AML-193 (cell line): ENCODE data around the gene HLA-G.
A peak's percentile ranks its signal among the peaks of the same experiment; 100 is the strongest.

Source experiments
- DNase-seq, 2 experiments: peaks; one replicate each; lab custom pipeline; 2025; lab: John Stamatoyannopoulos, UW

HLA-G gene

DNA sequence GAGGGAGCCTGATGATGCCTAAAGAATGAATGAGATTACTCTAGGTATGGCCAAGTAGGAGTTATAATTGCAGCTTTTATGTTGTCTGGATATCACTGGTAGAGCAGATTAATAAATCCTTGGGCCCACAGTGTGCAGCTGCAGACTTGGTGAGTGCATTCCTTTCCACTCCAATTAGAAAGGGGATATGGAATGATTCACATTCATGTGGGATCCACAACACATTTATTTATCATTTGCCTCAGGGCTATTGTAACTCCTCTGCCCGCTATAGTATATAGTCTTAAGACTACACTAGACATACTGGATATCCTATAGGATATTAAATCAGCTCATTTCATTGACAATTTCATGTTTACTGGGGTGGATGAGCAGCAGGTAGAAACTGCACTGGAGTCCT is 11.6 kb upstream of the HLA-G start:
- no peak for DNase-seq

DNA sequence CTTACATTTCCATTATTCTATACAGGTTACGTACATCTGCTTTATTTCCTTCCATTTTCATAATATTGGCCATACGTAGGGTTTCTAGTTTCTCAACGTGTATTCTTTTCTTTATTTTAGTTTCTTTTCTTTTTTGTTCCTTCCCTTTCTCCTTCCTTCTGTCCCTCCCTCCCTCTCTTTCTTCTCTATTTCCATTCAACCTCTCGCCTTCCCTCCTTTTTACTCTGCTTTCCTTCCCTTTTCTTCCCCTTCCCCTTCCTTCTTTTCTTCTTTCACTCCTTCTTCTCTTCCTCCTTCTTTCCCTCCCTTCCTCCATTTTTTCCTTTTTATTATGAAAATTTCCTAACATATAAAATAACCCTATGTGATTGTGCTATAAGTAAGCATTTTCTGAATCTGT is 8.7 kb upstream of the HLA-G start:
- no peak for DNase-seq

DNA sequence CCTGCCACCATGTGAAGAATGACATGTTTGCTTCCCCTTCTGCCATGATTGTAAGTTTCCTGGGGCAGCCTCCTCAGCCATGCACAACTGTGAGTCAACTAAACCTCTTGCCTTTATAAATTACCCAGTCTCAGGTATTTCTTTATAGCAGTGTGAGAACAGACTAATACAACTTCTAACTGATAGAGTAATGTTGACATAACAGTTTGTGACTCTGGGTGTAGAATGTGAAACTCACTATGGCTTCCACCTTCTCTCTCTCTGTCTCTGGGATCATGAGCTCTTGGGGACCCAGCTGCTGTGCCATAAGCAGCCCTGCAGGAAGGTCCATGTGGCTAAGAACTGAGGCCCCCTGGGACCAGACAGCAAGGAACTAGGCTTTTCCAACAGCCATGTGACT is 3.5 kb upstream of the HLA-G start:
- no peak for DNase-seq

DNA sequence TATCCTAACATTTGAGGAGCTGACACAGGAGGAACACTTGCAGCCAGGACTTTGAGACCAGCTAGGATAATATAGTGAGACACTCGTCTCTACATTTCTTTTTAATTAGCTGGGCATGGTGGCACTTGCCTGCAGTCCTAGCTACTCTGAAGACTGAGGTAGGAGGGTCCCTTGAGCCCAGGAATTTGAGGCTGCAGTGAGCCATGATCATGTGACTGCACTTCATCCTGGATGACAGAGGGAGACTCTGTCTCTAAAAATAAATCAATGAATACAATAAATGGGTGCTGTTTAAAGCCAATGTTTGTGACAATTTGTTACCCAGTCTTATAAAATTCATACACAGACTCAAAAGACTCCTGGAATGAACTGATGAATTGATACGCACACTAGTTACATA is 1.8 kb upstream of the HLA-G start:
- DNase-seq: no peak

DNA sequence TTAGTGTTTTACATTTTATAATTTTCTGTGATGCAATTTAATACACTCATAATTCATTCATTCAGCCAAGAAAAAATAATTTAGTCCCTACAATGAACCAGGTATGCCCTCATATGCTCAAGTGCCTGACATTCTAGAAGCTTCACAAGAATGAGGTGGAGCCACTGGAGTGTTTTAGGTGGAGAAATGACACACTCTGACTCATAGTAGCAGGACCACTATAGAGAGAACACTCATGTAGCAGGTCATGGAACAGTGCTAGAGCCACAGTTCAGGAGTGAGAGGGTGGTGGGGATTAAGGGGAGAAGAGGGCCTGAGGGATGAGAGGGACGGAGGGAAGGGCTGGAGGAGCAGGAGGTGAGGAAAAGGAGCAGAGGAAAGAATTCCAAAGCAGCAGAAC is 1.4 kb upstream of the HLA-G start:
- no peak for DNase-seq

DNA sequence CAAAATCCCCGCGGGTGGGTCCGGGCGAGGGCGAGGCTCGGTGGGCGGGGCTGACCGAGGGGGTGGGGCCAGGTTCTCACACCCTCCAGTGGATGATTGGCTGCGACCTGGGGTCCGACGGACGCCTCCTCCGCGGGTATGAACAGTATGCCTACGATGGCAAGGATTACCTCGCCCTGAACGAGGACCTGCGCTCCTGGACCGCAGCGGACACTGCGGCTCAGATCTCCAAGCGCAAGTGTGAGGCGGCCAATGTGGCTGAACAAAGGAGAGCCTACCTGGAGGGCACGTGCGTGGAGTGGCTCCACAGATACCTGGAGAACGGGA is 809 bp downstream of the HLA-G start:
- no peak for DNase-seq

DNA sequence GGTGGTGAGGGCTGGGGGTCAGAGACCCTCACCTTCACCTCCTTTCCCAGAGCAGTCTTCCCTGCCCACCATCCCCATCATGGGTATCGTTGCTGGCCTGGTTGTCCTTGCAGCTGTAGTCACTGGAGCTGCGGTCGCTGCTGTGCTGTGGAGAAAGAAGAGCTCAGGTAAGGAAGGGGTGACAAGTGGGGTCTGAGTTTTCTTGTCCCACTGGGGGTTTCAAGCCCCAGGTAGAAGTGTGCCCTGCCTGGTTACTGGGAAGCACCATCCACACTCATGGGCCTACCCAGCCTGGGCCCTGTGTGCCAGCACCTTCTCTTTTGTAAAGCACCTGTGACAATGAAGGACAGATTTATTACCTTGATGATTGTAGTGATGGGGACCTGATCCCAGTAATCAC is 2.1 kb downstream of the HLA-G start:
- DNase-seq: no peak

DNA sequence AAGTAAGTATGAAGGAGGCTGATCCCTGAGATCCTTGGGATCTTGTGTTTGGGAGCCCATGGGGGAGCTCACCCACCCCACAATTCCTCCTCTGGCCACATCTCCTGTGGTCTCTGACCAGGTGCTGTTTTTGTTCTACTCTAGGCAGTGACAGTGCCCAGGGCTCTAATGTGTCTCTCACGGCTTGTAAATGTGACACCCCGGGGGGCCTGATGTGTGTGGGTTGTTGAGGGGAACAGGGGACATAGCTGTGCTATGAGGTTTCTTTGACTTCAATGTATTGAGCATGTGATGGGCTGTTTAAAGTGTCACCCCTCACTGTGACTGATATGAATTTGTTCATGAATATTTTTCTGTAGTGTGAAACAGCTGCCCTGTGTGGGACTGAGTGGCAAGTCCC is 2.8 kb downstream of the HLA-G start:
- DNase-seq: no peak

DNA sequence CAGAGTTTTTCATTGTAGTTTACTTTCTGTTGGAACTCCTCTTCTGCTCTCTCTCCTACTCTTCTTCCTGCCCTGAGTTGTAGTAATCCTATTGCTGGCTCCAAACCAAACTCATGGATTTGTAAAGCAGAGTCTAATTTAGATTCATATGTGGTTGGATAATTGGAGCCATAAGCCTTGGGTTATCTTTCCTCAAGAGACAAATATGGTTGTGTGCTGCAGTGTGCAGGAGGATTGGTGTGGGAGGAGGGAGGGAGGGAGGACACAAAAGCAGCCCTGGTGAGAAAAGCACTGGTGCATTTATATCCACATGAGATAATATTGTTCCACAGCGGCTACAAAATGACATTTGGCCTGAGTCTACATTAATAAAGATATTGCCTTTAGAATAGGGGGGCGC is 4.2 kb downstream of the HLA-G start:
- DNase-seq: no peak

DNA sequence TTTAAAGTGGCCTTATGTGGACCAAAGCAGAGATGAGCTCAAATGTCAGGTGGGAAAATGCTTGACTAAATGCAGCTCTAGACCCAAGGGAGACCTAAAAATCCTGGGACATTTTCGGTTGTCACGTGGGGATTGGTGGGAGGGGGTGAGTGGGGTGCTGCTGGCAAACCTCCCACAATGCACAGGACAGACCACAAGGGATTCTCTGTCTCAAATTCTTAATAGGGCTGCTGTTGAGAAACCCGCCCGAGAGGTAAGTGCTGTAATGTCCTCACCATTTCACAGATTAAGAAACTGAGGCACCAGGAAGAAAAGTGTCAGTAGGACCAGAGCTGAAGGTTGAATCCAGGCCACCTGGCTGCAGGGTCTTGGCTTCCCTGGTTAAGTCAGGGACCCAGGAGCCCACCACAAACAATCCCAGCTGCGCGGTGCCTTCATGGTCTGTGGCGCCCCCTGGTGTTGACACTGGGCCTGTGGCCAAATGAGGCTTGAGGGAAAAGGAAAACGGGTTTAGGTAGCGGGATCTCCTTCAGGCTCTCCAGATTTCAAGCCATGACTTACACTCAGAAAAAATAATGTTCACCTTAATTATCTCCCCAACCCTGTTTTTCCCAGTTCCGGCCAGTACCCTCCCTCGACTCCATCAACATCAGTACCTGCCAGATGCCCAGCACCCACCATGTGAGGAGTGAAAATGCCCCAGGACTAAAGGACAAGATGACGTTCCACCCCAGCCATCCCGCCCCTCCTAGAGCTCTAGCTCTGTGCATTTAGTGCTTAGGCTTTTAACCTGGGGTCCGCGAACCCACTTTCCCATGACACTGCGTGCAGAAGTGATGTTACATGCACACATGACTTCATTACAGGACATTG is 7.2 kb downstream of the HLA-G start:
- DNase-seq: peak; percentile 20 to 31

DNA sequence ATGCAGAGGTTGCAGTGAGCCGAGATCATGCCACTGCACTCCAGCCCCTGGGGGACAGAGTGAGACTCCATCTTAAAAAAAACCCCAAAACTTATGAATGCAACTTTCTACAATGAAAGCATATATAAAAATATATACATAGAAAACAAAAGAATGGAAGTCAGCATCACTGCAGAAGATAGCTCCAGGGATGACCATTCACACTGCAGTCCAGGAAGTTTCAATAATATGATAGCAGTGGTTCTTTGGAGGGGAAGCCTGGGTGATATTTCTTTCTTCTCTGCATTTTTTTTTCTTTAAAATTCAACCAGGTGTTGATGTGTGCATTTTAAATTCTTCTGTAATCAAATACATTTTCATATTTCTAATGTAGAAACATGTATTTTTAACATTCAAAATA is 12.3 kb downstream of the HLA-G start:
- DNase-seq: no peak

DNA sequence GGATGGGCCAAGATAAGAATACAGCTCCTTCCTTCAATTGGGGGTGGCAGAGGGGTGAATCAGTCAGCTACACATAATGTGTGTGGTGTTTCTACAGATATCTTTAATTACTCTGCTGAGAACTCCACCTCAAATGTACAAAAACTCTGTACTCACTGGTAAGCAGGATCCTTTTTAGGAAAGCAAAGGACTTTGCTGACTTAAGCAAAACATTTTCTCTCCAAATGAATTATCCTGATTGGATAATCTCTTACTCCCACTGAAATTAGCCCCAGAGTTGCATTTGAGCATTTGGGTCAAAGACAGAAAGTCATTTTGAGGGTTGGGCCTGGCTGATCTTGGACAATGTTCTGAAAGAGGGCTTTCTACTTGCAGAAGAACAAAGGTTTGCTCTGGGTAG is 13.4 kb downstream of the HLA-G start:
- DNase-seq: no peak

DNA sequence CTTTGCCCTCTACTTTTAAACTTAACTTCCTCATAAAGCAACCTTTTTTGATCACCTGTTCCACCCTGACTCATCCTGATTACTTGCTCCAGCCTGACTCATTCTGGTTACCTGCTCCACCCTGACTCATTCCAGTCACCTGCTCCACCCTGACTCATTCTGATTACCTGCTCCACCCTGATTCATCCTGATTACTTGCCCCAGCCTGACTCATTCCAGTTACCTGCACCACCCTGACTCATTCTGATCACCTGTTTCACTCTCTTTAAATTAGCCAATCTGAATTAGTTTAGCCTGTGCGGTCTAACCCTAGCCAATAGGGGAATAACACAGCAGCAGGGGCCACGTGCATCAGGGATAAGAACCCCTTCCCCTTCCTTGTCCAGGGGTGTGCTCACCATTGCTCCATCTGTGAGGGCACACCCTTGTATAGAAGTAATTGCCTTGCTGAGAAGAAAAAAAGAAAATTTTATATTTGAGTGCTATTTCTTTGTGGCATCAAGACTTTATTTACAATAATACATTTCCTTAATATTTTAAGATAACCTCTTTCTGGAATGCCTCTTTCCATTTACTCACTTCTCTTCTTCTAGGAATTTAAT is 17.9 kb downstream of the HLA-G start:
- DNase-seq: no peak

DNA sequence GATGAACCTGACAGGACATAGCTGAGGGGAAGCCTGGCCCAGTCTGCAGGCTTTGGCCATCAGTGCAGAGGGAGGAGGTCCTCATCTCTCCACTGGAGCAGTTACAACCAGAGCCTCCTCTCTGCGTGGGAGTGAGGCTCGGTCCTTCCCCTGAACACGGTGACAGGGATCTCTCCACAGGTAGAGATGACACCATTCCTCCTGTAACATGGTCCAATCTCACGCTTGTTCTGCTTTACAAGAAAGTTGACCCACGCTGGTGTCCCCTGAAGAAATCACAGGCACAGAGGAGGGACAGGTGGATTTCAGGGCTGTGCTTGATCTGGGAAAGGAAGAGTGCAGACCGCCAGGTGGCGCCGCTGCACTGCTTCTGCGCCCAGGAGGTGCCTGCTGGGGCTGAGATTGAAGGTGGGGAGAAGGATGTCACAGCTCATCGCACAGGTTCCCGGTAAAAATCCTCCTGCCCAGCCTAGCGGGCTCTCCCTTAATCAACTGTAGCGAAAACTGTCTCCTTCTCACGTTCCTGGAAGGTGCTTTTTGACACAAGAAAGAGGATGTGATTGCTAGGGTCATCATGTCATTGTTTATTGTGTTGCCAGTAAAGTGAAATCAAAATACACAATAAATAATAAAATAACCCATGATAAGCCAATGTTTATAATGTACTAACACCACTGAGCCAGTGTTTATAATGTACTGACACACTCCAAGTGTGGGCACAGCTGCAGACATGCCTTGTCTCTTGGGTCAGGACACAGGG is 20.4 kb downstream of the HLA-G start:
- peak; percentile 60 to 62 for DNase-seq

DNA sequence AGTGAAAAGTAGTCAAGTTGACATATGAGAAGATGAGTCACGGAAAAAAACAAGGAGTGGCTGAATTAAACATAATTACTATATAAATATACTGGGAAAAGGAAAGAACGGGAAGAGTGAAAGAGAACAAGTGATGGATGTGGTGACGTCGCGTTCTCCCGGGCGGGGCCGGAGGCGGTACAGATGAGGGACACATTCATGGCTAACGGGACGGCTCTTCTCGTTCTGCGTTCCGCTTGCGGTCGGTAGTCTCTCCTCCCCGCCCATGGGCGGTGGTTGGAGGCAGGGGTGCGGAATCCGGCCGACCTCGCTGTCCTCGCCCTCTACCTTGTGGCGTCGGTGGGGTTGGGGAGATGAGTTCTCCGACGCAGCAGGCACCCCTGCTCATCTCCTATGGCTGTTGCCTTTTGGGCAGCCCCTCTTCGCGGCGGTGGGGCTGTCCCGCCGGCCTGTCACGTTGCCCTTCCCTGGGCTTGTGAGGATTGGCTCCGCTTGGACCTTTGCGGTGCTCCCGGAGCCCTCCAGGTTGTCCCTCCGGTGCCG is 22.5 kb downstream of the HLA-G start:
- DNase-seq: no peak

DNA sequence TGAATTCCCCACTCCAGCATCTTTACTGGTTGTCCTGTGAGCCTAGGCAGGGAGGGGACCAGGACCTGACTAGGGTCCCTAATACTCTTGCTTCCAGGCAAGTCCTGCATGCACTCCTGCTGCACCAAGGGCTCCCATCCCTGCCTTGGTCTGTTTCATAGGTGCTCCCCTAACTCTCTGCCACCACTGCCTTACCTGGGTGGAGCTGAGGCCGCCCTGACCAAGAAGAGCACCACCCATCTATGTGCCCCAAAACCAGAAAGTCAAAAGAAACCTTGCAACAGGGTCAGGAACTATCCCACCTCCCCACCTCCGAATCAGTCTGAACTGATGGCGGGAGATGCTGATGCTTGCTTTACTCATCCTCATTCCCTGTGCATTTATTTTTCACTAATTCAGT is 23.6 kb downstream of the HLA-G start:
- DNase-seq: no peak

DNA sequence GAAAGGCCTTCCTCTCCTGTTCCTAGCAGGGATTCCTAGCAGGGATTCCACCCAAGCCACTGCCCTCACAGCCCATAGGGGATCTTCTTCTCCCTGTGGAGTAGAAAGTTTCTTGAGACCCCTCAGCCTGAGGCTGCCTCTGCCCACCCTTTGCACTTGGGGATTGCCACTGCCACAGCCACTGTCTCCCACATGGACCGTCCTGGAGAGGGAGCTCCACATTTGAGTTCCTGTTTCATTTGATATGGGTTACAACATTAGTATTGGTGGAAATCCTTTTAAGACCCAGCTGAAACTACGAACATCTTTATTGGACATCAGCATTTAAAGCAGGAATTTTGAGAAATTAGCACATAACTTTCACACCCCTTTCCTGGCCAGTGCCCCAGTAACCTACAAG is 25.6 kb downstream of the HLA-G start:
- peak in 1 of 2 experiments; percentile 14 for DNase-seq

DNA sequence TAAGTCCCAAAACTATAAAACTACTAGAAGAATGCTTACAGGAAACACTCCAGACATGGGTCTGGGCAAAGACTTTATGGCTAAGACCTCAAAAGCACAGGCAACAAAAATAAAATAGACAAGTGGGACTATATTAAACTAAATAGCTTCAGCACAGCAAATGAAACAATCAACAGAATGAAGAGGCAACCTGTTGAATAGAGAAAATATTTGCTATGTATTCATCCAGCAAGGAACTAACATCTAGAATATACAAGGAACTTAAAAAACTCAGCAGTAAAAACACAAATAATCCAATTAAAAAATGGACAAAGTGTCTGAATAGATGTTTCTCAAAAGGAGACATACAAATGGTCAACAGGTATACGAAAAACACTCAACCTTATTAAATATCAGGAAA is 30.4 kb downstream of the HLA-G start:
- DNase-seq: no peak

DNA sequence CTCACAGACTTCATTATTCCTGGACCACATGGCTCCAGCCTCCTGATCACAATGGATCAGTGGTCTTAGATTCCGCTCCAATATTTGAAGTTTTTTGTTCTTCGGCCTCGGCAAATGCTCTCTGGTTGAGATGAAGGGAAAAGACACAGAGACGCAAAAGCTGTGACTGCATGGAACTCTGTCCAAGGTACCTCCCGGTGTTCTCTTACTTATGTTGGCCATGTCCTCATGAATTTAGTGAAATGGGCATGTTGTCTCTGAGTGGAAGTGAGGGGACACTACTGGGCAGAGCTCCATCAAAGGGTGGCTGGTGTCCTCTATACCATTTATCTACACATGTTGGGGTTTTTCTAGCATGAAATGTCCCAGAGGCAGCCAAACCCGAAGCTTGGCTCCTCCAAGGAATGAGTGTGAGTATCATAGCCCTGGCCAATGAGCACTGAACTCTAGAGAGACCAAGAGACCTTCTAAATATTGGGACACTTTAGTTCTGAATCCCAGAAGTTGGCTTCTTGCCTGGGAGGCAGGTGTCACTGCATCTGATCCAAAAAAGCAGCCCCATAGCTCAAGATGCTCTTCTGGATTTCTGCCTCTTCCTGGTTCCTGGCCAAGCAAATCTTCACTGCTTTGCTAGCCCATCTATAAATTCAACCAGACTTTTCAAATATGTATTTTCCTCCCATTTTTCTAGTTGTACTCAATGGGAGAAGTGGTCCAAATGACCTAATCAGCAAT is 34.1 kb downstream of the HLA-G start:
- no peak for DNase-seq

DNA sequence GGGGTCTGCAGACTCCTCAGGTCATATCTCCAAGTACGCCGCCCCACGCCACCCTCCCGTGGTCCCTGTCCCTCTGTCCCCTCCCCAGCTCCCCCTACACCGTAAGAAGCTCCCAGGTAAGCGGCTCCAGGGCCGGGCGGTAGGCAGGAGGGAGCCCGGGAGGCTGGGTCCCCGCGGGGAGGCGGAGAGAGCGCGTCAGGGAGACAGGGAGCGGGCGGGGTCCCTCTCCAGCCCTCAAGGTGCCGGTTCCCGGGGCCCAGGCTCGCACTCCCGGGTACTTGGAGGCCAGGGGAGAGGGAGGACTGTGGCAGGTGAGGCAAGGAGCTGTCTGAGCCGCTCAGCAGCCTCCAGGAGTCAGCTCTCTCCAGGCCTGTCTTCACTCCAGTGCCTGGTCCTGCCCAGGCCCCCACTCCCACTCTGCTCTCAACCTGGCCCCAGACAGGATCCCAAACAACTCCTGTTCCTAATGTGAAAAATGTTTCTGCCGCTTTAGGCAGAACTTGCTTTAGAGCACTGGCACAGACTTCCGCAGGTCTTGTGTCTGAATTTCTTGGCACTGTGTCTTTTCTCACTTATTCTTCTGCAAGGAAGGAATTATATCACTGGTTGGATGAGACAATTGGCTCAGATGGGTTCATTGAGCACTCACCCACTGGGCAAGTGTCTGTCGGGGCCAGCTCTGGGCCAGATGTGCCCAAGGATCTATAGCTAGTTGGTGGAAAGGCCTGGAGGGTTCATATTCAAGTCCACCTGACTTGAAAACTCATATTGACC is 36.6 kb downstream of the HLA-G start:
- no peak for DNase-seq

DNA sequence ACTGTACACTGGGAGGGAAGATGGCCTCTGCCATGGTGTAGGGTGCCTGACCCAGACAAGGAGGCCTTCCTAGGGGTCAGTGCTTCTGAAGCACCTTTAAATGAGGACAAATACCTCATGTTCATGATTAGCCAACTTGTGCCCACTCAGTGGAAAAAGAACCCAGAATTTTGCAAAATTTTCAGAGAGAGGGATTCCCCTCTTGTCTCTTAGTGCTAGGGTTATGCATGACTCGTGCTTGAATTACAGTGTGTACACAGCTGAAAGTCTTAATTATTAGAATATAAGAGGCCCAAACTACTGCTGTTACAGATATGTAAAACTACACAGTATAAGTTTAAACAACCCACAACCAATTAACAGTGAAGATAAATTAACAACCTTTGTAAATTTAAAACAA is 38.0 kb downstream of the HLA-G start:
- no peak for DNase-seq

DNA sequence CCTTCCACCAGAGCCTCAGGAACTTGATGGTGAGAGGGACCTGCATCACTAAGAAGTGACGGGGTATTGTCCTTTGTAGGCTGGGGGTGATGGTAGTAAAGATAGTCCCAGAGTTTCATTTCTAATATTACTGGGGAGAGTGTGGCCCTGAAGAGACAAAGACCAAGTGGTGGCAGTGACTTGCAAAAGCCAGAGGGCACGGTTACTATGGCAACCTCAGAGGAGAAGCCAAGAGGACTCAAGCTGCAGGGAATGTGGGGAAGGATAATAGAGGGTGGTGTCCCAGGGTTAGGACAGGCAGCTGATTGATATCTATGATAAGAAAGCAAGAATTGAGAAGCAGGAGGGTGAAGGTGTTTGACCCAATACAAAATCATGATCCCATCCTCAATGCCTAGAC is 42.5 kb downstream of the HLA-G start:
- no peak for DNase-seq
